PC-3 (cell line): ENCODE measurements around the gene PACSIN3. TPM values are rescaled to one million over a fixed set of nuclear protein-coding genes. Genes with fewer than 3 reads are reported as not detected.

Source experiments
- ATAC-seq: fragments of 200-7000 bp; cut with Tn5 transposase; 2 replicates; pipeline ENCODE4 v1.9.1; 2020; ENCODE audit warnings: mild to moderate bottlenecking, moderate library complexity
- BruUV-seq: library from RNA; stranded (reverse); fragments of 400-500 nt; replicated peaks from 2 replicates; lab custom pipeline; 2021; lab: Mats Ljungman, UMichigan
- CTCF ChIA-PET: fragments of 300-600 bp; sonication (Branson Sonifier 250); formaldehyde crosslinking; loops from one replicate; lab custom pipeline; 2022; ENCODE audit warnings: antibody characterized with exemption; lab: Charles Lee
- POLR2A ChIA-PET: fragments of 300-600 bp; sonication (Branson Sonifier 250); formaldehyde crosslinking; loops from one replicate; lab custom pipeline; 2022; ENCODE audit warnings: antibody characterized with exemption; ENCODE audit not compliant: unreplicated experiment; lab: Charles Lee
- DNase-seq: peaks from one replicate; pipeline ENCODE4 v3.0.0-alpha.2; 2015
- H2AFZ ChIP-seq: fragments of 300-600 bp; sonication (generic); 2 replicates; pipeline ENCODE4 v1.6.0; 2016; ENCODE audit warnings: antibody characterized with exemption, low read length
- H3F3A ChIP-seq: fragments of 300-600 bp; sonication (generic); one replicate; pipeline ENCODE4 v1.6.0; 2017; ENCODE audit warnings: antibody characterized with exemption, low read length, control low read depth, mild to moderate bottlenecking; ENCODE audit not compliant: unreplicated experiment
- H3K27ac ChIP-seq: fragments of 300-600 bp; sonication (generic); 2 replicates; pipeline ENCODE4 v1.5.1; 2016; ENCODE audit warnings: mild to moderate bottlenecking, low read length
- H3K27me3 ChIP-seq: fragments of 300-600 bp; sonication (generic); 2 replicates; pipeline ENCODE4 v1.6.1; 2016; ENCODE audit warnings: low read length, mixed read lengths
- H3K36me3 ChIP-seq: fragments of 300-600 bp; sonication (generic); 2 replicates; pipeline ENCODE4 v1.6.1; 2016; ENCODE audit warnings: low read depth, mixed run types, low read length, mixed read lengths
- H3K4me1 ChIP-seq: fragments of 300-600 bp; sonication (generic); 2 replicates; pipeline ENCODE4 v1.5.1; 2016; ENCODE audit warnings: low read length; ENCODE audit not compliant: insufficient read depth
- H3K4me2 ChIP-seq: fragments of 300-600 bp; sonication (generic); 2 replicates; pipeline ENCODE4 v1.6.0; 2016; ENCODE audit warnings: low read length
- H3K4me3 ChIP-seq: fragments of 300-600 bp; sonication (generic); 2 replicates; pipeline ENCODE4 v1.5.1; 2016; ENCODE audit warnings: mild to moderate bottlenecking, low read length, mixed read lengths
- H3K79me2 ChIP-seq: fragments of 300-600 bp; sonication (generic); 2 replicates; pipeline ENCODE4 v1.6.1; 2017; ENCODE audit warnings: low read length, mixed read lengths
- H3K9ac ChIP-seq: fragments of 300-600 bp; sonication (generic); 2 replicates; pipeline ENCODE4 v1.6.0; 2016; ENCODE audit warnings: mild to moderate bottlenecking, low read length
- H3K9me2 ChIP-seq: fragments of 300-600 bp; sonication (generic); replicated peaks from 2 replicates; pipeline ENCODE4 v1.6.1; 2016; ENCODE audit warnings: mixed run types, low read length, mixed read lengths
- H3K9me3 ChIP-seq: fragments of 300-600 bp; sonication (generic); 2 replicates; pipeline ENCODE4 v1.6.1; 2016; ENCODE audit warnings: low read length, mixed read lengths
- H4K20me1 ChIP-seq: fragments of 300-600 bp; sonication (generic); 2 replicates; pipeline ENCODE4 v1.6.1; 2016; ENCODE audit warnings: low read length, mixed read lengths
- EZH2 ChIP-seq: fragments of 300-600 bp; sonication (generic); IDR thresholded peaks from one replicate; pipeline ENCODE4 v1.6.1; 2017; ENCODE audit warnings: antibody characterized with exemption, mild to moderate bottlenecking, low read length; ENCODE audit not compliant: unreplicated experiment
- EZH2phosphoT487 ChIP-seq: fragments of 300-600 bp; sonication (generic); IDR thresholded peaks from 2 replicates; pipeline ENCODE4 v1.6.1; 2018; ENCODE audit warnings: mild to moderate bottlenecking, antibody characterized with exemption, low read length, borderline replicate concordance
- intact Hi-C: fragments of 100-400 bp; cut with micrococcal nuclease; formaldehyde crosslinking; loops from 2 replicates; pipeline ENCODE4 v1.9.0; 2023
- total RNA-seq: library from RNA; depleted of rRNA; stranded (reverse); fragments of >200 nt; gene quantifications from 2 replicates; pipeline ENCODE4 v1.2.3, GENCODE V29; 2014
- TF ChIP-seq, protein P1 (sequence below): fragments of 300-600 bp; sonication (generic); conservative IDR thresholded peaks from 2 replicates; pipeline ENCODE4 v1.5.1; 2017; ENCODE audit warnings: antibody characterized with exemption, low read depth, mild to moderate bottlenecking, low read length

Gene PACSIN3
- total RNA-seq, 1 experiment from 2014 or later: 83.9 TPM

DNA sequence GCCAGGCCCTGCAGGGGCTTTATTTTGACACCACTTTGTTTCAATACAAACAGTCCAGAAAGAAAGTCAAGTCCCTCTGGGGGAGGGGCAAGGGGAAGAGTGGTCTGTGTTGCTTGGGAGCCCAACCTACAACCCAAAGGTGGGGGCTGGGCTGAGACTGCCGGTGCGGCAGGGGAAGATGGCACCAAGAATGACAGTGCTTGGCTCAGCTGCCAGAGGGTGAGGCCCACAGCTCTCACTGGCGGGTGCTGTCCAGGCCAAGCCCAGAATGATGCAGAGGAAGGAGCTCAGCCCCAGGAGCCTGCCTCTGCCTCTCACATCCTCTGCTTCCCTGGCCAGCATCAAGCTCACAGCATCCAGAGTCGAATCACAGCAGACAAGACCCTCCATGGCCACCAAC lies 21.9 kb downstream of the PACSIN3 start:
- intact Hi-C loops: no loop called here
- Histone ChIP-seq H3K27ac (no peak overlapping the region), H3K4me2 (no peak overlapping the region), H3K79me2 (no peaks in the 10 kb centered on the region), H2AFZ (no peak overlapping the region), H4K20me1 (no peaks in the 10 kb centered on the region), H3K4me3 (no peak overlapping the region), H3K36me3 (peaks cover 23% of the 10 kb centered on the region; the same call in 1 of the 2 replicates), H3K9me3 (no peaks in the 10 kb centered on the region), H3K27me3 (no peaks in the 10 kb centered on the region), H3K4me1 (no peaks in the 10 kb centered on the region), H3K9ac (no peak overlapping the region), H3F3A (no peaks in the 10 kb centered on the region), H3K9me2 (no peaks in the 10 kb centered on the region)
- DNase-seq (no peak), ATAC-seq (no peak)
- ChIA-PET CTCF (no interaction called here), POLR2A (no interaction called here)
- no peak for TF ChIP-seq EZH2phosphoT487
- no peak for TF ChIP-seq EZH2
- TF ChIP-seq, protein P1, sequence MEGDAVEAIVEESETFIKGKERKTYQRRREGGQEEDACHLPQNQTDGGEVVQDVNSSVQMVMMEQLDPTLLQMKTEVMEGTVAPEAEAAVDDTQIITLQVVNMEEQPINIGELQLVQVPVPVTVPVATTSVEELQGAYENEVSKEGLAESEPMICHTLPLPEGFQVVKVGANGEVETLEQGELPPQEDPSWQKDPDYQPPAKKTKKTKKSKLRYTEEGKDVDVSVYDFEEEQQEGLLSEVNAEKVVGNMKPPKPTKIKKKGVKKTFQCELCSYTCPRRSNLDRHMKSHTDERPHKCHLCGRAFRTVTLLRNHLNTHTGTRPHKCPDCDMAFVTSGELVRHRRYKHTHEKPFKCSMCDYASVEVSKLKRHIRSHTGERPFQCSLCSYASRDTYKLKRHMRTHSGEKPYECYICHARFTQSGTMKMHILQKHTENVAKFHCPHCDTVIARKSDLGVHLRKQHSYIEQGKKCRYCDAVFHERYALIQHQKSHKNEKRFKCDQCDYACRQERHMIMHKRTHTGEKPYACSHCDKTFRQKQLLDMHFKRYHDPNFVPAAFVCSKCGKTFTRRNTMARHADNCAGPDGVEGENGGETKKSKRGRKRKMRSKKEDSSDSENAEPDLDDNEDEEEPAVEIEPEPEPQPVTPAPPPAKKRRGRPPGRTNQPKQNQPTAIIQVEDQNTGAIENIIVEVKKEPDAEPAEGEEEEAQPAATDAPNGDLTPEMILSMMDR: no peak
- no TSS peak for BruUV-seq

DNA sequence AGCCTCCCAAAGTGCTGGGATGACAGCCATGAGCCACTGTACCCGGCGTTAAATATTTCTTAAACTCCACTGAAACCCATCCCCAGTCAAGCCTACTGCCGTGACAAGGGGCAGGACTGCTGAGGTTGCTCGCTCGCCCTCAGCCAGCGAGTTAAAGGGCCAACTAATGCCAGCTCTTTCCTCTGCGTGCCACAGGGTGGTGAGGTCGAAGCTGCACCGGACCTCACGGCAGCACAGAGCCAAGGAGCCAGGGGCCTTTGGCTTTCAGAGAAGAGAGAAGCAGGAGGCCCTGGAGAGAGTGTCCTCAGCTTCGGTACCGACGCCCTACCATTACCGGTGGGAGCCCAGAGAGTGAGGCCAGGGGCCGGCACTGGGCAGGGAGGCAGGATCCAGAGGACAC lies 22.3 kb downstream of the PACSIN3 start:
- peaks cover 23% of the 10 kb centered on the region; the same call in 1 of the 2 replicates for H3K36me3 ChIP-seq
- H2AFZ ChIP-seq: no peak overlapping the region
- DNase-seq (no peak), ATAC-seq (no peak)
- CTCF ChIA-PET: no interaction called here
- H3K9me2 ChIP-seq: no peaks in the 10 kb centered on the region
- H3K4me2 ChIP-seq: no peak overlapping the region
- H3K79me2 ChIP-seq: no peaks in the 10 kb centered on the region
- H3K27me3 ChIP-seq: no peaks in the 10 kb centered on the region
- H3K27ac ChIP-seq: no peak overlapping the region
- H3K9ac ChIP-seq: no peak overlapping the region
- no peaks in the 10 kb centered on the region for H3F3A ChIP-seq
- TF ChIP-seq EZH2phosphoT487 (no peak), EZH2 (no peak)
- TF ChIP-seq, protein P1: no peak
- intact Hi-C loops: no loop called here
- no peaks in the 10 kb centered on the region for H3K4me1 ChIP-seq
- POLR2A ChIA-PET: no interaction called here
- no peaks in the 10 kb centered on the region for H3K9me3 ChIP-seq
- no peak overlapping the region for H3K4me3 ChIP-seq
- no peaks in the 10 kb centered on the region for H4K20me1 ChIP-seq
- no TSS peak for BruUV-seq

DNA sequence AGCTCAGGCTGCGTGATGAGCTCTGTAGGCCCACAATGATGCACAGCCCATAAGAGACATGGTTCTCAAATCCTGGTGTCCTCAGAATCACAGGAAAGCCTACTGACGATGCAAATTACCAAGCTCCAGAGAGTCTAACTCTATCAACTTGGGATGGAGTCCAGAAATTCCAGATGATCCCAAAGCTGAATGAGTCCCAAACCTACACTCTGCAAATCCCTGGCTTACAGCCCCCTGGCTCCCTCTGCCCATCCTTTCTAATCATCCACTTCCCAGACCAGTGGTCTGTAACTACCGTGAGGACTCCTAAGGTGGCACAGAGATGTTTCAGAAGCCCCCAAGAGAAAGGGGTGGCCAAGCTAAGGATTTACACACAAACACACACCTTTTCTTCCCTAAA lies 23.0 kb downstream of the PACSIN3 start:
- H3K27me3 ChIP-seq: no peaks in the 10 kb centered on the region
- no peaks in the 10 kb centered on the region for H4K20me1 ChIP-seq
- H3K9ac ChIP-seq: no peak overlapping the region
- no peak overlapping the region for H3K27ac ChIP-seq
- intact Hi-C loops: no loop called here
- no peak overlapping the region for H2AFZ ChIP-seq
- no peaks in the 10 kb centered on the region for H3F3A ChIP-seq
- H3K9me3 ChIP-seq: no peaks in the 10 kb centered on the region
- H3K4me3 ChIP-seq: no peak overlapping the region
- ChIA-PET CTCF (interaction anchor here (0.6 kb wide), 2 partner anchors 97 to 246 kb away, joined by 6 to 14 read pairs; no protein-coding TSS in a partner anchor), POLR2A (no interaction called here)
- TF ChIP-seq EZH2: no peak
- no peak for TF ChIP-seq EZH2phosphoT487
- TF ChIP-seq, protein P1: no peak
- H3K9me2 ChIP-seq: no peaks in the 10 kb centered on the region
- no peaks in the 10 kb centered on the region for H3K4me1 ChIP-seq
- ATAC-seq (no peak), DNase-seq (no peak)
- H3K36me3 ChIP-seq: peaks cover 19% of the 10 kb centered on the region; the same call in 1 of the 2 replicates
- BruUV-seq: no TSS peak
- no peak overlapping the region for H3K4me2 ChIP-seq
- no peaks in the 10 kb centered on the region for H3K79me2 ChIP-seq
